Transverse colon (tissue), 4 donors: Measurements from ENCODE around the gene ARFGAP2.

Experiments
- POLR2A ChIP-seq: fragments of 450-650 bp; IDR thresholded peaks from one replicate; pipeline ENCODE4 v1.6.1; 2016; ENCODE audit warnings: antibody characterized with exemption, mild to moderate bottlenecking, moderate library complexity
- POLR2AphosphoS5 ChIP-seq, 3 donors: sonication (generic); formaldehyde crosslinking; IDR thresholded peaks; one replicate each; pipeline ENCODE4 v1.6.1; 2016; ENCODE audit warnings: antibody characterized with exemption in 3 of 3
- TF ChIP-seq, protein P1 (sequence below), 5 experiments: fragments of 200-600 bp in 3 of 5; fragments of 450-650 bp in 2 of 5; sonication (generic) in 3 of 5; IDR thresholded peaks; 1 replicate in 2 of 5; 2 replicates in 3 of 5; pipeline ENCODE4 v1.5.1; 2016 to 2017; ENCODE audit warnings: antibody characterized with exemption in 5 of 5, inconsistent platforms in 3 of 5, mild to moderate bottlenecking in 2 of 5, moderate library complexity in 1 of 5

DNA sequence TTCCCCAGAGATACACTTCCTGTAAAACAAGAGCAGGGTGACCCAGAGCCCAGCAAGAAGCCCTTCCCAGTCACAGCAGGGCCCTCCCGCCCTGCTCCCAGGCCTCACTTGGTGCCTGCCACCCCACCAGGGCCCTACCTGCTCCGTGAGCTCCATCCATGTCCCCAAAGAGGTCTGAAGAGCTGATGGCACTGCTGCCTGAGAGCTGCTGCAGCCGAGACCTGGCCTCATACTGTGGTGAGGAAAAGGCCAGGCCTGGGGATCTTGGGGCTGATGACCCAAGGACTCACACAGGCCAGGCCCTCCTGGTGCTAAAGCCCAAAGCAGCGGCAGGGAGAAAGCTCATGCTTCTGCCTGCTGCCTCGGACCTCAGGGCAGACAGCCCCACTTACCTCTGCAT is 10.3 kb downstream of the ARFGAP2 start:
- TF ChIP-seq, protein P1, sequence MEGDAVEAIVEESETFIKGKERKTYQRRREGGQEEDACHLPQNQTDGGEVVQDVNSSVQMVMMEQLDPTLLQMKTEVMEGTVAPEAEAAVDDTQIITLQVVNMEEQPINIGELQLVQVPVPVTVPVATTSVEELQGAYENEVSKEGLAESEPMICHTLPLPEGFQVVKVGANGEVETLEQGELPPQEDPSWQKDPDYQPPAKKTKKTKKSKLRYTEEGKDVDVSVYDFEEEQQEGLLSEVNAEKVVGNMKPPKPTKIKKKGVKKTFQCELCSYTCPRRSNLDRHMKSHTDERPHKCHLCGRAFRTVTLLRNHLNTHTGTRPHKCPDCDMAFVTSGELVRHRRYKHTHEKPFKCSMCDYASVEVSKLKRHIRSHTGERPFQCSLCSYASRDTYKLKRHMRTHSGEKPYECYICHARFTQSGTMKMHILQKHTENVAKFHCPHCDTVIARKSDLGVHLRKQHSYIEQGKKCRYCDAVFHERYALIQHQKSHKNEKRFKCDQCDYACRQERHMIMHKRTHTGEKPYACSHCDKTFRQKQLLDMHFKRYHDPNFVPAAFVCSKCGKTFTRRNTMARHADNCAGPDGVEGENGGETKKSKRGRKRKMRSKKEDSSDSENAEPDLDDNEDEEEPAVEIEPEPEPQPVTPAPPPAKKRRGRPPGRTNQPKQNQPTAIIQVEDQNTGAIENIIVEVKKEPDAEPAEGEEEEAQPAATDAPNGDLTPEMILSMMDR (IDR thresholded peaks at IDR 0.05) = no peak
- TF ChIP-seq POLR2A (no peak), POLR2AphosphoS5 (IDR thresholded peaks at IDR 0.05) (no peak)
